Spleen (tissue), 11 donors: Measurements from ENCODE around the gene INPP1. TPM values are rescaled to one million over a fixed set of nuclear protein-coding genes. Genes with fewer than 3 reads are reported as not detected.
"Not testable (repeated sequence)": the region's sequence is repeated elsewhere in the genome, so short reads cannot be mapped to it uniquely, and the experiment has no call there.

Experiments
- DNase-seq: peaks from one replicate; pipeline ENCODE4 v3.0.0-alpha.2; 2020
- H3K27ac ChIP-seq, 8 donors: fragments of 200-600 bp; sonication (generic) in 7 of 8; 1 replicate in 4 of 8; 2 replicates in 4 of 8; pipeline versions ENCODE4 v1.5.0 to v1.8.0; 2016 to 2021; ENCODE audit warnings: inconsistent platforms in 4 of 8, mild to moderate bottlenecking in 4 of 8, moderate library complexity in 1 of 8
- H3K27me3 ChIP-seq, 7 donors: fragments of 200-600 bp; sonication (generic) in 6 of 7; replicated peaks in 1 of 7; 1 replicate in 4 of 7; 2 replicates in 3 of 7; pipeline versions ENCODE4 v1.5.0 to v1.8.0; 2016 to 2021; ENCODE audit warnings: inconsistent platforms in 3 of 7, mild to moderate bottlenecking in 1 of 7
- H3K36me3 ChIP-seq, 6 donors: fragments of 200-600 bp; sonication (generic) in 5 of 6; 1 replicate in 4 of 6; 2 replicates in 2 of 6; pipeline versions ENCODE4 v1.5.0 to v1.8.0; 2016 to 2021; ENCODE audit warnings: inconsistent platforms in 2 of 6
- H3K4me1 ChIP-seq, 6 donors: fragments of 200-600 bp; sonication (generic) in 5 of 6; 1 replicate in 3 of 6; 2 replicates in 3 of 6; pipeline versions ENCODE4 v1.5.0 to v1.8.0; 2016 to 2021; ENCODE audit warnings: inconsistent platforms in 3 of 6
- H3K4me3 ChIP-seq, 8 donors: fragments of 200-600 bp; sonication (generic) in 7 of 8; 1 replicate in 4 of 8; 2 replicates in 4 of 8; pipeline versions ENCODE4 v1.5.0 to v1.8.0; 2016 to 2021; ENCODE audit warnings: inconsistent platforms in 4 of 8, mild to moderate bottlenecking in 4 of 8, moderate library complexity in 2 of 8
- H3K9me3 ChIP-seq, 8 donors: fragments of 200-600 bp; sonication (generic) in 7 of 8; 1 replicate in 4 of 8; 2 replicates in 4 of 8; pipeline versions ENCODE4 v1.5.0 to v1.8.0; 2016 to 2021; ENCODE audit warnings: inconsistent platforms in 4 of 8
- POLR2A ChIP-seq, 3 donors: fragments of 450-650 bp; IDR thresholded peaks; one replicate each; pipeline ENCODE4 v1.5.1; 2017; ENCODE audit warnings: antibody characterized with exemption in 3 of 3, mild to moderate bottlenecking in 1 of 3
- POLR2AphosphoS5 ChIP-seq, 3 donors: sonication (generic); formaldehyde crosslinking; IDR thresholded peaks; one replicate each; pipeline ENCODE4 v1.5.1; 2017; ENCODE audit warnings: antibody characterized with exemption in 3 of 3
- WGBS, 5 donors: extraction: QIAGEN DNeasy Blood & Tissue Kit in 3 of 5; methylation state at CpG; one replicate each; pipeline versions ENCODE4 v1.1.5 to v1.1.7; 2013 to 2018; 5-methylcytosine and 5-hydroxymethylcytosine counted together
- intact Hi-C: fragments of 100-400 bp; cut with DNase I; formaldehyde crosslinking; loops from one replicate; pipeline ENCODE4 v1.15.0; 2023; ENCODE audit warnings: low total_unique reads
- polyA plus RNA-seq, 3 donors: library from polyadenylated mRNA; stranded (reverse); fragments of 200-250 nt; gene quantifications; one replicate each; pipeline ENCODE4 v1.2.1, GENCODE V29; 2013
- total RNA-seq, 7 donors: library from RNA; depleted of rRNA in 3 of 7; stranded (reverse); fragments of >200 nt in 3 of 7; fragmentation: NEBNext Ultra II Directional in 4 of 7; extraction: Animal tissue kit (Norgen Biotek cat#: 25700) in 4 of 7; gene quantifications; one replicate each; pipeline versions ENCODE4 v1.1.0 to v1.2.1, GENCODE V29; 2016 to 2021
- TF ChIP-seq, protein P1 (sequence below), 11 experiments: fragments of 200-600 bp in 7 of 11; fragments of 450-650 bp in 4 of 11; sonication (generic) in 4 of 11; IDR thresholded peaks in 8 of 11; conservative IDR thresholded peaks in 3 of 11; 1 replicate in 7 of 11; 2 replicates in 4 of 11; pipeline versions ENCODE4 v1.4.0 to v1.8.0; 2016 to 2021; ENCODE audit warnings: antibody characterized with exemption in 11 of 11, inconsistent platforms in 4 of 11, mild to moderate bottlenecking in 1 of 11
- donor health status: healthy with polysubstance abuse.
- donor health status: DM: no; HTN: no; CAD: no; lungs with moderate emphysema.
- donor health status: DM: no; HTN: no; CAD: no.
- donor health status: Bipolar disorder and iron deficiency.
- donor health status: healthy.
- donor health status: DM: no; HTN: no; CAD: no.
- donor health status: DM: yes; HTN: yes; CAD: no.

The INPP1 gene
- total and polyA plus RNA-seq, 10 donors = 11.6 to 52.1 (median 27.8) TPM

DNA sequence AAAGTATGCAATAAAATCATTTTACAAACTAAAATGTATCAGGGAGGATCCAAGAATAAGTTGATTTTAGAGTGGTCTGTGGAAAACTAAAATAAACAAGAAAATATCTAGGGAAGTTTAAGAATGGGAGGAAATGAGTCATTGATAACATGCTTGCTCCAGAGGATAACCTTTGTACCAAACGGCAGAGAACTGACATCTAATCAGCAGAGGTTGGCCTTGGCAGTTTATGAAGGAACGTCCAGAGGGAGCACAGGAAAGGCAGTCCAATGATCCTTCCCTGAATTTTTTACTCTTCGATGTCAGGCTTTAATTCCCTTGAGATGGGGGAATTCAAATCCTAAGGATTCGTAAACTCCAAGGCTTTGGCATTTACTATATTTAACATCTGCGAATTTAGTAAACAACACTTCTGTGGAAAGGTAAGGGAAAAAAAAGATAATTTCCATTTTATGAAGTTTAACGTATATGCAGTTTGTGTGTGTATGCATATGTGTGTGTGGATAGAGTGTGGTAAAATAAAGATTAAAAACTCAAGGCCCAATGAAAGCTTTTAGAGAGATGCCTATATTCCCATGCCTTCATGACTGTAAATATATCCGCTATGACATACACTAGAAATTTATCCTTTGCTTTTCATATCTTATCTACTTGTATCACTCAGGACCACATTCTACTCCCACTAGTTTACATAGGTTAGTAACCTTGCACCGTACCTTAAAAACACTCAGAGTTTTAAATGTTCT lies 8.7 kb upstream of the INPP1 start:
- H3K27ac ChIP-seq = peak overlapping the region; percentile 4 to 83 (median 71)
- intact Hi-C loops = no loop called here
- no peaks in the 10 kb centered on the region for H3K9me3 ChIP-seq
- no peaks in the 10 kb centered on the region for H3K27me3 ChIP-seq
- DNase-seq = no peak
- H3K4me1 ChIP-seq = no peaks in the 10 kb centered on the region
- WGBS, 5 donors = 49 to 66% (median 63%) methylated on average over 8 of the region's 8 CpGs
- H3K36me3 ChIP-seq = no peaks in the 10 kb centered on the region
- TF ChIP-seq POLR2AphosphoS5 (IDR thresholded peaks at IDR 0.05) (peak in 1 of 3 donors; percentile 68), POLR2A (IDR thresholded peaks at IDR 0.05) (no peak)
- TF ChIP-seq, protein P1, sequence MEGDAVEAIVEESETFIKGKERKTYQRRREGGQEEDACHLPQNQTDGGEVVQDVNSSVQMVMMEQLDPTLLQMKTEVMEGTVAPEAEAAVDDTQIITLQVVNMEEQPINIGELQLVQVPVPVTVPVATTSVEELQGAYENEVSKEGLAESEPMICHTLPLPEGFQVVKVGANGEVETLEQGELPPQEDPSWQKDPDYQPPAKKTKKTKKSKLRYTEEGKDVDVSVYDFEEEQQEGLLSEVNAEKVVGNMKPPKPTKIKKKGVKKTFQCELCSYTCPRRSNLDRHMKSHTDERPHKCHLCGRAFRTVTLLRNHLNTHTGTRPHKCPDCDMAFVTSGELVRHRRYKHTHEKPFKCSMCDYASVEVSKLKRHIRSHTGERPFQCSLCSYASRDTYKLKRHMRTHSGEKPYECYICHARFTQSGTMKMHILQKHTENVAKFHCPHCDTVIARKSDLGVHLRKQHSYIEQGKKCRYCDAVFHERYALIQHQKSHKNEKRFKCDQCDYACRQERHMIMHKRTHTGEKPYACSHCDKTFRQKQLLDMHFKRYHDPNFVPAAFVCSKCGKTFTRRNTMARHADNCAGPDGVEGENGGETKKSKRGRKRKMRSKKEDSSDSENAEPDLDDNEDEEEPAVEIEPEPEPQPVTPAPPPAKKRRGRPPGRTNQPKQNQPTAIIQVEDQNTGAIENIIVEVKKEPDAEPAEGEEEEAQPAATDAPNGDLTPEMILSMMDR (IDR thresholded peaks at IDR 0.05 in 8 of 11, conservative IDR thresholded peaks at IDR 0.05 in 3 of 11) = no peak
- H3K4me3 ChIP-seq = peak overlapping the region in 3 of 8 donors; percentile 15 to 46 (median 17)

DNA sequence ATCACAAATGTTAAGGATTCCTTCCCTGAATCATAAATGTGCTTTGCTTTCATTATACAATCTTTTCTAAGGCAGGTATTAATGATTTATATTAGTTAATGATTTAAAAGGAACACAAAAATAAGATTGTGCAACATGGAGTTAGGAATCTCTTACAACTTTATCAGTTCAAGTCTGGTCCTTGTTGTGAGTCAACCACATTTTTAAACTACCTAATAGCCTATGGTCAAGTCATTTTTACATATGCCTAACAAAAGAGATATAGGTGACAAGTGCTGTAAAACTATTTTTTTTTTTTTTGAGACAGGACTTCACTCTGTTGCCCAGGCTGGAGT lies 8.2 kb upstream of the INPP1 start:
- Histone ChIP-seq H3K4me1 (no peaks in the 10 kb centered on the region), H3K27me3 (no peaks in the 10 kb centered on the region), H3K9me3 (no peaks in the 10 kb centered on the region), H3K36me3 (no peaks in the 10 kb centered on the region), H3K27ac (peak overlapping the region in 7 of 8 donors; percentile 15 to 83 (median 75)), H3K4me3 (peak overlapping the region in 3 of 8 donors; percentile 15 to 46 (median 17))
- no peak for DNase-seq
- no peak for TF ChIP-seq POLR2AphosphoS5 (IDR thresholded peaks at IDR 0.05)
- TF ChIP-seq, protein P1 (IDR thresholded peaks at IDR 0.05 in 8 of 11, conservative IDR thresholded peaks at IDR 0.05 in 3 of 11) = no peak
- intact Hi-C loops = no loop called here

DNA sequence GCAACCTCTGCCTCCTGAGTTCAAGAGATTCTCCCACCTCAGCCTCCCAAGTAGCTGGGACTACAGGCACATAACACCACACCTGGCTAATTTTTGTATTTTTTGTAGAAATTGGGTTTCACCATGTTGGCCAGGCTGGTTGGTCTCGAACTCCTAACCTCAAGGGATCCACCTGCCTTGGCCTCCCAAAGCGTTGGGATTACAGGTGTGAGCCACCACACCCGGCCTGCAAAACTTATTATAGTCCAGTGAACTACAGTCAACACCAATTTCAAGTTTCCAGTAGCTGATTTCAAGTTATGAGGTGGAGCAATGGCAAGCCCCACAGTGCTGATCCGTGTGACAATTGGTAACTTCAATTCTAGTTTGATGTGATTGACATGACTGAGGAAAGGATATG lies 7.8 kb upstream of the INPP1 start:
- H3K4me3 ChIP-seq = peak overlapping the region in 1 of 8 donors; percentile 46
- H3K9me3 ChIP-seq, intact Hi-C loops, H3K36me3 ChIP-seq, DNase-seq, H3K27me3 ChIP-seq, H3K4me1 ChIP-seq: not testable (repeated sequence)
- peak overlapping the region in 7 of 8 donors; percentile 15 to 83 (median 75) for H3K27ac ChIP-seq
- 92 to 98% (median 94%) methylated on average over 4 of the region's 4 CpGs for WGBS, 5 donors

DNA sequence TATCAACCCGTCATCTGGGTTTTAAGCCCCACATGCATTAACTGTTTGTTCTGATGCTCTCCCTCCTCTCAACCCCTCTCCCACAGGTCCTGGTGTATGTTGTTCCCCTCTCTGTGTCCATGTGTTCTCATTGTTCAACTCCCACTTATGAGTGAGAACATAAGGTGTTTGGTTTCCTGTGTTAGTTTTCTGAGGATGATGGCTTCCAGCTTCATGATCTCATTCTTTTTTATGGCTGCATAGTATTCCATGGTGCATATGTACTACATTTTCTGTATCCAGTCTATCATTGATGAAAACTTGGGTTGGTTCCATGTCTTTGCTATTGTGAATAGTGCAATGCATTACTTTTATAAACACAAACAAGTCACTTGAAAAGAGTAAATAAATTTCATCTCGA lies 7.0 kb upstream of the INPP1 start:
- DNase-seq = no peak
- H3K4me1 ChIP-seq = no peaks in the 10 kb centered on the region
- H3K27me3 ChIP-seq = no peaks in the 10 kb centered on the region
- intact Hi-C loops = no loop called here
- no peak overlapping the region for H3K27ac ChIP-seq
- no peaks in the 10 kb centered on the region for H3K36me3 ChIP-seq
- H3K4me3 ChIP-seq = no peak overlapping the region
- H3K9me3 ChIP-seq = no peaks in the 10 kb centered on the region
- TF ChIP-seq, protein P1 (IDR thresholded peaks at IDR 0.05 in 8 of 11, conservative IDR thresholded peaks at IDR 0.05 in 3 of 11) = no peak
- TF ChIP-seq POLR2AphosphoS5 (IDR thresholded peaks at IDR 0.05) (no peak), POLR2A (IDR thresholded peaks at IDR 0.05) (no peak)
- WGBS, 5 donors = 97 to 100% (median 98%) methylated on average over 2 of the region's 2 CpGs
